ENCODE measurements around the gene CBX8.

DNA sequence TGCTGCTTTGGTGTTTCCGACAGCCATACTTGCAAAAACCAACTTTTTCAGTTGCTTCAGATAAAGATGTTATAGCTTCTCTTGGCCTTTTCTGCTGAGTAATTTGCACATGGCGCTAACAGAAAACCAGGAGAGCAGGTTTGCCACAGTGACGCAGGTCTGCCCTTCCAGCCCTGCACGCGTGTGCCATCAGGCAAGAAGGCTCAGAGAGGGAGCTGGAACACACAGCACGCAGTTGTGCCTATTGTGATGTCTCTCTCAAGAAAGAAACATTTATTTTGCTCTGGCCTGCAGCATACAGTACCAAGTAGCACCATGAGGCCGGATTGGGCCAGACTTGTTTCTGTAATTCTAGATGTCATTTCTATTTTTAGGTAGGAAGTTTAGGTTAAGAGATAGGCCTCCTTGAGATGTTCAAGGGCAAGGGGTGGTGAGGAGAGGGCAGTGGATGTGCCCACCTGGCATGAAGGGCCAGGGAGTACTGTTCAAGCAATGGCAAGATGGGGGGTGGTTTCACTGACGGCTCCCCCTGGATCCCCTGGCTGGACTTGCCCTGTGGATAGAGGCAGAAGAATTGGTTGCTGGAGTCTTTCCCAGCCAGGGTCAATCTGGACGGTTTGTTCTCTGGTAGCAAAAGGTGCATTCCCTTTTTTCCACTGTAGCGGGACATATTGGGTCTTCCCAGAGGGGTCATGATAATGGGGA lies 17.1 kb downstream of the CBX8 start:
- TF ChIP-seq EZH2 (IDR thresholded peaks at IDR 0.05; ENCODE audit: borderline replicate concordance, low read length), result no peak
- TF ChIP-seq, protein P1, sequence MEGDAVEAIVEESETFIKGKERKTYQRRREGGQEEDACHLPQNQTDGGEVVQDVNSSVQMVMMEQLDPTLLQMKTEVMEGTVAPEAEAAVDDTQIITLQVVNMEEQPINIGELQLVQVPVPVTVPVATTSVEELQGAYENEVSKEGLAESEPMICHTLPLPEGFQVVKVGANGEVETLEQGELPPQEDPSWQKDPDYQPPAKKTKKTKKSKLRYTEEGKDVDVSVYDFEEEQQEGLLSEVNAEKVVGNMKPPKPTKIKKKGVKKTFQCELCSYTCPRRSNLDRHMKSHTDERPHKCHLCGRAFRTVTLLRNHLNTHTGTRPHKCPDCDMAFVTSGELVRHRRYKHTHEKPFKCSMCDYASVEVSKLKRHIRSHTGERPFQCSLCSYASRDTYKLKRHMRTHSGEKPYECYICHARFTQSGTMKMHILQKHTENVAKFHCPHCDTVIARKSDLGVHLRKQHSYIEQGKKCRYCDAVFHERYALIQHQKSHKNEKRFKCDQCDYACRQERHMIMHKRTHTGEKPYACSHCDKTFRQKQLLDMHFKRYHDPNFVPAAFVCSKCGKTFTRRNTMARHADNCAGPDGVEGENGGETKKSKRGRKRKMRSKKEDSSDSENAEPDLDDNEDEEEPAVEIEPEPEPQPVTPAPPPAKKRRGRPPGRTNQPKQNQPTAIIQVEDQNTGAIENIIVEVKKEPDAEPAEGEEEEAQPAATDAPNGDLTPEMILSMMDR (conservative IDR thresholded peaks at IDR 0.05 in 1 of 2, IDR thresholded peaks at IDR 0.05 in 1 of 2; ENCODE audit: extremely low read depth in 1 of 2, insufficient read depth in 1 of 2, low read depth in 1 of 2, low read length in 2 of 2), result no peak

All from mammary epithelial cell (primary cell).